ENCODE data around the gene TM2D3. TPM values are rescaled to one million over a fixed set of nuclear protein-coding genes. Genes with fewer than 3 reads are reported as not detected.
A peak's percentile ranks its signal among the peaks of the same experiment; 100 is the strongest.

TM2D3 gene
- total RNA-seq, 1 experiment from 2014 or later, result 18.4 TPM

- H3K9me2 ChIP-seq (replicated peaks; ENCODE audit: low read length), result no peaks in the 10 kb centered on the region
- TF ChIP-seq CTCF (conservative IDR thresholded peaks at IDR 0.05; ENCODE audit: low read depth, low read length), result peak; percentile 63
- TF ChIP-seq EZH2phosphoT487 (IDR thresholded peaks at IDR 0.05; ENCODE audit: borderline replicate concordance, low read length), result no peak
- BruUV-seq (replicated peaks), result no TSS peak
- no peaks in the 10 kb centered on the region for H3K4me1 ChIP-seq (ENCODE audit: insufficient read depth, low read length)
- ChIA-PET CTCF (no interaction called here), POLR2A (ENCODE audit: unreplicated experiment) (no interaction called here)
- no peak overlapping the region for H3K4me3 ChIP-seq (ENCODE audit: low read length)
- no peaks in the 10 kb centered on the region for H3K36me3 ChIP-seq (ENCODE audit: low read depth, low read length)
- H3K9me3 ChIP-seq (ENCODE audit: low read length), result no peaks in the 10 kb centered on the region
- DNase-seq (peak; percentile 48), ATAC-seq (peak; percentile 57; the same call in 1 of the 2 replicates)
- H2AFZ ChIP-seq (ENCODE audit: low read length), result no peak overlapping the region
- H3K27me3 ChIP-seq (ENCODE audit: low read length), result no peaks in the 10 kb centered on the region
- no peaks in the 10 kb centered on the region for H3F3A ChIP-seq (ENCODE audit: low read length, unreplicated experiment)
- intact Hi-C loops (cut with micrococcal nuclease), result no loop called here
- H3K4me2 ChIP-seq (ENCODE audit: low read length), result no peak overlapping the region
- H3K9ac ChIP-seq (ENCODE audit: low read length), result no peak overlapping the region
- H4K20me1 ChIP-seq (ENCODE audit: low read length), result no peaks in the 10 kb centered on the region
- no peak overlapping the region for H3K27ac ChIP-seq (ENCODE audit: low read length)
- no peaks in the 10 kb centered on the region for H3K79me2 ChIP-seq (ENCODE audit: low read length)
Measured at GRCh38 chr15:101664303-101664913, 12.2 kb upstream of the TM2D3 start.

GRCh38 chr15:101662203-101662602 lies 10.0 kb upstream of the TM2D3 start:
- no peak for DNase-seq
- H3K27me3 ChIP-seq (ENCODE audit: low read length), result no peaks in the 10 kb centered on the region
- H3K9ac ChIP-seq (ENCODE audit: low read length), result no peak overlapping the region
- H3K79me2 ChIP-seq (ENCODE audit: low read length), result no peaks in the 10 kb centered on the region
- no peak overlapping the region for H3K4me2 ChIP-seq (ENCODE audit: low read length)
- TF ChIP-seq EZH2phosphoT487 (IDR thresholded peaks at IDR 0.05; ENCODE audit: borderline replicate concordance, low read length) (no peak), CTCF (conservative IDR thresholded peaks at IDR 0.05; ENCODE audit: low read depth, low read length) (no peak), EZH2 (IDR thresholded peaks at IDR 0.05; ENCODE audit: low read length, unreplicated experiment) (no peak)
- no peak overlapping the region for H3K4me3 ChIP-seq (ENCODE audit: low read length)
- ChIA-PET POLR2A (ENCODE audit: unreplicated experiment) (no interaction called here), CTCF (no interaction called here)
- intact Hi-C loops (cut with micrococcal nuclease), result no loop called here
- no peak overlapping the region for H2AFZ ChIP-seq (ENCODE audit: low read length)
- no TSS peak for BruUV-seq (replicated peaks)
- no peak for ATAC-seq
- no peak overlapping the region for H3K27ac ChIP-seq (ENCODE audit: low read length)
- no peaks in the 10 kb centered on the region for H3K4me1 ChIP-seq (ENCODE audit: insufficient read depth, low read length)
- no peaks in the 10 kb centered on the region for H3K36me3 ChIP-seq (ENCODE audit: low read depth, low read length)
- H3K9me3 ChIP-seq (ENCODE audit: low read length), result no peaks in the 10 kb centered on the region
- no peaks in the 10 kb centered on the region for H4K20me1 ChIP-seq (ENCODE audit: low read length)
- no peaks in the 10 kb centered on the region for H3K9me2 ChIP-seq (replicated peaks; ENCODE audit: low read length)
- H3F3A ChIP-seq (ENCODE audit: low read length, unreplicated experiment), result no peaks in the 10 kb centered on the region

GRCh38 chr15:101660005-101660404 lies 7.8 kb upstream of the TM2D3 start:
- Histone ChIP-seq H3K9me2 (replicated peaks; ENCODE audit: low read length) (no peaks in the 10 kb centered on the region), H3K36me3 (ENCODE audit: low read depth, low read length) (no peaks in the 10 kb centered on the region), H3K4me3 (ENCODE audit: low read length) (no peak overlapping the region), H2AFZ (ENCODE audit: low read length) (no peak overlapping the region), H3K4me2 (ENCODE audit: low read length) (no peak overlapping the region), H3F3A (ENCODE audit: low read length, unreplicated experiment) (no peaks in the 10 kb centered on the region), H3K27me3 (ENCODE audit: low read length) (no peaks in the 10 kb centered on the region), H4K20me1 (ENCODE audit: low read length) (no peaks in the 10 kb centered on the region), H3K4me1 (ENCODE audit: insufficient read depth, low read length) (no peaks in the 10 kb centered on the region), H3K9ac (ENCODE audit: low read length) (no peak overlapping the region), H3K9me3 (ENCODE audit: low read length) (no peaks in the 10 kb centered on the region), H3K27ac (ENCODE audit: low read length) (no peak overlapping the region), H3K79me2 (ENCODE audit: low read length) (no peaks in the 10 kb centered on the region)
- TF ChIP-seq EZH2 (IDR thresholded peaks at IDR 0.05; ENCODE audit: low read length, unreplicated experiment), result no peak
- no peak for TF ChIP-seq CTCF (conservative IDR thresholded peaks at IDR 0.05; ENCODE audit: low read depth, low read length)
- no peak for TF ChIP-seq EZH2phosphoT487 (IDR thresholded peaks at IDR 0.05; ENCODE audit: borderline replicate concordance, low read length)
- POLR2A ChIA-PET (ENCODE audit: unreplicated experiment), result no interaction called here
- no peak for DNase-seq
- intact Hi-C loops (cut with micrococcal nuclease), result no loop called here
- no peak for ATAC-seq
- no TSS peak for BruUV-seq (replicated peaks)
- CTCF ChIA-PET, result no interaction called here
